IPS DF 19.7 (cell line): ENCODE data around the gene AANAT.

ENCODE experiments used
- DNase-seq: peaks from one replicate; pipeline ENCODE4 v3.0.0-alpha.2; 2013; ENCODE audit warnings: low read depth, low spot score

AANAT gene

DNA sequence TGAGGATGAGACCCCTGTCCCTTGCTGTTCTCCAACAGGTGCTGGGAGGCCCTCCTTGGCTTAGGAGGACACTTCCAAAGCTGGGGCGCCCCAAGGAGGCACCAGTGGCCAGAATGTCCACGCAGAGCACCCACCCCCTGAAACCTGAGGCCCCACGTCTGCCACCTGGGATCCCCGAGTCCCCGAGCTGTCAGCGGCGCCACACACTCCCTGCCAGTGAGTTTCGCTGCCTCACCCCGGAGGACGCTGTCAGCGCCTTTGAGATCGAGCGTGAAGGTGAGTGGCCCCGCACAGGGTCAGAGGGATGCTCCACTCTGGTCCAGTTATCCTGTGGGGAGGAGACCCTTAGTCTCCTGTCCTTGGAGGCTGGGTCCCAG, 1.2 kb downstream of the AANAT start:
- DNase-seq, result no peak

GRCh38 chr17:76469076-76469990, 1.9 kb downstream of the AANAT start:
- no peak for DNase-seq

DNA sequence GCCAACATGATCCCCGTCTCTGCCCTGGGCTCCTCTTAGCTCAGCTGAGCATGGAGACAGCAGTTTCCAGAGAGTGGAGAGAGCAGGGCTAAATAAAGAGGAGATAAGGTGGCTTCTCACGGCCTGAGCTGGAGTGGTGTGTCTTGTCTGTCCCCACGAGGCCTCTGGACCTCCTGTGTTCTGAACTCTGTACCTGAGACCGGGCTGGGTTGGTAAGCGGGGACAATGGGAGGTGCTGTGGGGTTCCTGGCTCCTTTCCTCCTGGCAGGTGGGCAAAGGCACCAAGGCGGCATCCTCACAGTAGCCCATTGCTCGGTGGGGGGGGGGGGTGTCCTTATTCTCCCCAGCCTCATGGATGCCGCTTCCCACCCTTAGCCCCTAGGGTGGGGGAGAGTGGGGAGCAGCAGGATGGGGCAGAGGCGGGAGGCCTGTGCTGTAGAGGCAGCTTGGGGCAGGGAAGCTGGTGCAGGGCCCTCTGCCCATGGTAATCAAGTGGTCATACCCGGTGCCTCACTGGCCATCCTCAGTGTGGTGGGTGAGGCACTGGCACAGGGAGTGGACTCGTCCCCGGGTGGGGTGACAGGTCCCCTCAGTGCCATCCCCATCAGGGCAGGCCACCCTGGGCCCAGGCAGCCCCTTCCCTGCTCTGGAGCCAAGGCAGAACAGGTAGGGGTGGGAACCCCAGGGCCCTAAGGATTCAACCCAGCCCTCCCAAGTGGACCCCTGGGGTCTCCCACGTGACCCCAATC, 2.8 kb downstream of the AANAT start:
- DNase-seq, result no peak

- no peak for DNase-seq
Measured at GRCh38 chr17:76471498-76472257, 4.3 kb downstream of the AANAT start.

DNA sequence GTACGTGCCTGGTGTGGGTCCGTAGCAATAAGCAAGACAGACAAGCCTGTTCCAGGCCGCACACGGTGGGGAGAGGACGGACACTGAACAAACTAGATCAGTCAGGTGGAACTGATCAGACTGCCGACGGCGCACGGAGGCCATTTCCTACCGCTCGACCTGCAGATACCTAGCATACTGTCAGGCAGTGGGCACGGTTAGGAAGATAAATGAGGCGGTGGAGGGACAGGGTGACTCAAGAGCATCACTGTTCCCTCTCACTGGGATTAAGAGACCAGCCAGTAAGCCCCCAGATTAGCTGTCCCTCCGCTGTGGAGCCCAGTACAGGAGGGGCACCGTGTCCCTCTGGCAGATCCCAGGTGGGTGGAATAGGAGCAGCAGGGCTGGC, 4.8 kb downstream of the AANAT start:
- DNase-seq, result no peak

GRCh38 chr17:76472726-76473125, 5.3 kb downstream of the AANAT start:
- DNase-seq, result no peak

GRCh38 chr17:76473541-76473985, 6.2 kb downstream of the AANAT start:
- no peak for DNase-seq

DNA sequence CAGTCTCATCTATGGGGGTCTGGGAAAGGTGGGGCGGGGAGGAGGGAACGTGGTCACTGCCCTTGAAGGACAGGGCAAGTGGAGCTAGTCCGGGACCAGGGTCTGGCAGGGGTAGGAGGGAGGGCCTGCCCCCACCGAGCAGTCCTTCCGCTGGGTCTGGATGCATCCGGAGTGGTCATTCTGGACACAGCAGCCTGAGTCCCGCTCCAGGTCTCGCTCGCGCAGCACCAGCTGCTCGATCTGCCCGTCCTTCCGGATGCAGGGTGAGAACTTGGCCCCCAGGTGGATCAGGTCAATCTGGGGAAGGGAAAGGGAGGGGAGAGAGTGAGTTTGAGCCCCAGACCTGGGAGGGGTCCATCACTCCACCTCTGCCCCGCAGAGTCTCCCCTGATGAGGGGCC, 6.8 kb downstream of the AANAT start:
- DNase-seq, result no peak

DNA sequence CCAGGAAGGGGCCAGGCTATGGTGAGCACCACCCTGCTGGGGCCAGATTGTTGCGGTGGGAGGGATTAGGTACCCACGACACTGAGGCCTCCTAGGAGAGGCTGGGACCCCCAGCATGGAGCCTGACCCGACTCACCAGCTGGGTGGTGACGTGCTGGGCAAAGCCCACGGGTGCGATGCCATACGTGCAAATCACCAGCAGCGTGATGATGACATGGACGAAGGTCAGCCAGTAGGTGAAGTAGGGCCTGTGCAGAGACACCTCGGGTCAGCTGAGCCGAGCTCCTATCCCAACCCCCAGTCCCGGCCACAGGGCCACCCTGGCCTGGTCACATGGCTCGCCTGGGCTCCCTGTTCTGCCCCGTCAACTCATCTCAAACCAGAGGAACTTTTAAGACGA, 7.5 kb downstream of the AANAT start:
- DNase-seq, result no peak

DNA sequence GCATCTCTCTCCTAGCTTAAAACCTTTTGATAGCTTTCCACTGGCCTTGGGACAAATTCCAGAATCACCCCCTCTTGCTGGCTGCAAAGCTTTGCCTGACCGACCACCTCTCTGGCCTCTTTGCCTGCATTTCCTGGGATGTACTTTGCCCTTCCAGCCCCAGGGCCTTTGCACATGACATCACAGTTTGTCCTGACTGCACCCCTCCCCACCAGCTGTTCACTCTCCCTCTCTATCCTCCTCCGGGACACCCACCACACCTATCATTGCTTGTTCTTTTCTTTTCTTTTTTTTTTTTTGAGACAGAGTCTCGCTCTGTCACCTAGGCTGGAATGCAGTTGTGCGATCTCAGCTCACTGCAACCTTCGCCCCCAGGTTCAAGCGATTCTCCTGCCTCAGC, 7.9 kb downstream of the AANAT start:
- no peak for DNase-seq

DNA sequence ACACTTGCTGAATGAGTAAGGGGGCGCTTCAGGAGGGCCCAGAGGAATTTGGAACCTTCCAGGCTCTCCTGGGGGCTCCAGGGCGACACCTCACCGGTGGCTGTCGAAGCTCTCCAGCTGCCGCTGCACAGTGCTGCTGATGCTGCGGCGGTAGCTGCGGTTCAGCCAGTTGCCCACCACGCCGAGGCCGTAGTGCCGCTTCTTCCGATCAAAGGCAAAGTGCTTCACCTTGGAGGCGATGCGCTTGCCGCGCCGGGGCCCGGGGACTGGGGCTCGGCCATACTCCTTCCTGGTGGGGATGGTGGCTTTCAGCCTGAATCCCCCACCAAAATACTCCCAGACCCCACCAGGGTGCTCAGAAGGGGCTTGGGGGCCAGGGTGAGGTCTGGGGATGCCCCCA, 9.3 kb downstream of the AANAT start:
- no peak for DNase-seq

- DNase-seq, result no peak
Measured at GRCh38 chr17:76477576-76477975, 10.2 kb downstream of the AANAT start.

- DNase-seq, result no peak
Measured at GRCh38 chr17:76478097-76478496, 10.7 kb downstream of the AANAT start.

- DNase-seq, result no peak
Measured at GRCh38 chr17:76478730-76479514, 11.5 kb downstream of the AANAT start.

DNA sequence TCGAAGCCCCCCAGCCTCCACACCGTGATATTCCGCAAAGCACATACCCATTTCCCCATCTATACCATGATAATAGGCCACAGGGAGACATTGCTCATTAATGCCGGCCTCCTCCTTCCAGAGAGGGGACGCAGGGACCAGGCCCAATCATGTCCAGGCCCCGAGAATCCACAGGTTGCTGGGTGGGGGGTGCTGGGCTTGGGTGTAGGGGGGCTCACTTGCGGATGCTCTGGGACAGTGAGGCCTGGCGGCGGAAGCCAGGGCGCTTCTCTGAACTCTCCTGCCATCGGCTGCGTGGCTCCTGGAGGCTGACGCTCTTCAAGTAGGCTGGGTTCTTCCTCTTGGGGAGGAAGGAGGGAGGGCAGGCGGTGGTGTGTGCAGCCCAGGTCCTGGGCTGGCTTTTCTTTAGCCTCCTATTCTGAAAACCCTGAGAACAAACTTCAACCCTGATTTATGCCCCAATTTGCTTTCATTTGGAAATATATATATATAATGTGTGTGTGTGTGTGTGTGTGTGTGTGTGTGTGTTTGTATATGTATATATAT, 12.2 kb downstream of the AANAT start:
- DNase-seq, result no peak

DNA sequence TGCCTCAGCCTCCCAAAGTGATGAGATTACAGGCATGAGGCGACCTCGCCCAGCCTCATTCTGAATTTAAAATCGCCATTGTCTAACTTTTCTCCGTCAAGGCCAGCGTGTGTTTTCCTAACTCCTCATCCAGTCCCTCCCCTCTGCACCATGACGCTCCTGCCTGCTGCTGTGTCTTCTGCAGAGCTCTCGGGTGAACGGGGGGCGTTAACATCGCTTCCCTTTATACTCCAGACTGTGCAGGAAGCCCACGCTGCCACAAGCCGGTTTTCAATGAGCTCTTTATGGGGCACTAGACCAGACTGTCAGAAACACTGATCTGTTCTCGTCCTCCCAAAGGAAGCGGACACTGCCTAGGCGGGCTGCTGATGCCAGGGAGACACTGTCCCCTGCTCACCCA, 13.2 kb downstream of the AANAT start:
- DNase-seq, result no peak

DNA sequence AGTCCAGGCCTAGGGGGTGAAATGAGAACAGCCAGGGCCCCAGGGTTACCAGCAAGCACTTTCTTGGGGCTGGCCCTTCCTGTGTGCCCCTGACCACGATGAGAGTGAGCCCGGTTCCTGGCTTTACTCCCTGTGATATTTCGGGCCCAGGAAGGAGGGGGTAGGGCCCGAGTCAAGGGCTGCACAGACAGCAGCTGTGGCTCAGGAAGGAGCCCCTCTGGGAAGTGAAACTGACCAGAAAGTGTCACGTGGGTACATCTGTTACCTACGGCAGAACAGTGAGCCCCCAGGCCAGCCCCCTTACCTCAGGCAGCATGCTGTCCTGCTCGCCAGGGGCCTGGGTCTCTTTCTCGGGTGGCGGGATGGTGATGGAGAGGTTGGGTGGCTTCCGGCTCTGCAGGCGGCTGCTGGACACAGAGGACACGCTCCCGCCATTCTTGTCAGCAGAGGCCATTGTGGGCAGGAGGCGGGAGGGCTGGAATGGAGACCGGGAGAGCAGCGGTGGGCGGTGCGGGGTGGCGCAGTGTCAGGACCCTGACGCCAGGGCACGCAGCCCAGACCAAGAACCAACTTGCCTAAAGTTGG, 13.8 kb downstream of the AANAT start:
- DNase-seq, result no peak

GRCh38 chr17:76484228-76484725, 16.9 kb downstream of the AANAT start:
- no peak for DNase-seq

DNA sequence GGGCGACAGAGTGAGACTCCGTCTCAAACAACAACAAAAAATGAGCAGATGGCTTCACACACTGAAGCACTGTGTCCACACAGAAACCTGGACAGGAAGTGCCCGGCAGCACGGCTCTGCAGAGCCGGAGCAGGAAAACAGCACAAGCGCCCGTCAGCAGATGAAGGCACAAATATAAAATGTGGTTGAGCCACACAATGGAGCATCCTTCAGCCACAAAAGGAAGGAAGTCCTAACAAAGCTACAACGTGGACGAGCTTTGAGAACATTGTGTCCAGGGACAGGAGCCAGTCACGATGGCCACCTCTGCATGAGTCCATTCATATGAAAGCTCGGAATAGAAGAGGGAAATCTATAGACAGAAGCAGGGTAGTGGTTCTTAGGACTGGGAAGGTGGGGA, 18.2 kb downstream of the AANAT start:
- no peak for DNase-seq

GRCh38 chr17:76487451-76488192, 20.2 kb downstream of the AANAT start:
- no peak for DNase-seq
